GF-D8 (cell line): ENCODE results near the gene WNT8B.

Experiments used
- DNase-seq: peaks from one replicate; lab custom pipeline; 2025; lab: John Stamatoyannopoulos, UW

The WNT8B gene

DNA sequence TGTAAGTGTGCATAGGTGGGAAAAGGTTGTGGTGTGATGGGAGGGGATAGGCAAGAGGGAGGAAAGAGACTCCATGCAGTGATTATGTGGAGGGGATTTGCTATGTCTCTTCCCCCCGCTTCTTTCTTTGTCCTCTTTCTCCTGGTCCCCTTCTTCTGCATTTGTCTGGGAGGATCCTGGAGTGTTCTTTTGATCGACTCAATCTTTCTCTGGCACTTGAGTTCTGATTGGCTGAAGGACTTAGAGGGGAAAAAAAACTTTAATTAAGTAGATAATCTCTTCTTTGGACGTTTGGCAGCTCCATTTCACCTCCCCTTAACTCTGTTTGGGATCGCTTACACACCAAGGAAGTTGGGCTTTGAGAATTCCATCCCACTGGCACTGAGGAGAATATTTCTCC lies at the start of gene WNT8B:
TSS of gene WNT8B (plus strand) at position 301 of the 400 bp plus-strand sequence. CDS start 160 bp downstream, outside the sequence.
- DNase-seq = no peak

- DNase-seq = no peak
Observed at GRCh38 chr10:100413173-100413572, 49.6 kb upstream of the WNT8B start.

GRCh38 chr10:100419911-100420449 lies 42.8 kb upstream of the WNT8B start:
- DNase-seq = peak; percentile 4

GRCh38 chr10:100427374-100427773 lies 35.4 kb upstream of the WNT8B start:
- DNase-seq = no peak

GRCh38 chr10:100433253-100434240 lies 29.3 kb upstream of the WNT8B start:
- peak; percentile 65 for DNase-seq

GRCh38 chr10:100436255-100436654 lies 26.6 kb upstream of the WNT8B start:
- no peak for DNase-seq

GRCh38 chr10:100438674-100439315 lies 24.0 kb upstream of the WNT8B start:
- DNase-seq = no peak

GRCh38 chr10:100442548-100442947 lies 20.3 kb upstream of the WNT8B start:
- DNase-seq = no peak

- no peak for DNase-seq
Observed at GRCh38 chr10:100446130-100446761, 16.6 kb upstream of the WNT8B start.

GRCh38 chr10:100447663-100448062 lies 15.1 kb upstream of the WNT8B start:
- no peak for DNase-seq

DNA sequence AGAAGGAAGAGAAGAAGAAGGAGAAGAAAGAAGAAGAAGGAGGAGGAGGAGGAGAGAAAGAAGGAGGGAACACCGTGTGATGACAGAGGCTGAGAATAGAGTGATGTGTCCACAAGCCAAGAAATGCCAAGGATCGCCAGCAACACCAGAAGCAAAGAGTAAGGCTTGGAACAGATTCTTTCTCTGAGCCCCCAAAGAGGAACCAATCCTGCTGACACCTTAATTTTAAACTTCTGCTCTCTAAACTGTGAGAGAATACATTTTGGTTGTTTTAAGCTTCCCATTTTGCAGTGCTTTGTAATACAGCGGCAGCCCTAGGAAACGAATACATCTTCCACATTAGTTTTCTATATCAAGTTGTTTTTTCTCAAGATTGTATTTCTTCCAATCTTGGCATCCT lies 13.9 kb upstream of the WNT8B start:
- no peak for DNase-seq

DNA sequence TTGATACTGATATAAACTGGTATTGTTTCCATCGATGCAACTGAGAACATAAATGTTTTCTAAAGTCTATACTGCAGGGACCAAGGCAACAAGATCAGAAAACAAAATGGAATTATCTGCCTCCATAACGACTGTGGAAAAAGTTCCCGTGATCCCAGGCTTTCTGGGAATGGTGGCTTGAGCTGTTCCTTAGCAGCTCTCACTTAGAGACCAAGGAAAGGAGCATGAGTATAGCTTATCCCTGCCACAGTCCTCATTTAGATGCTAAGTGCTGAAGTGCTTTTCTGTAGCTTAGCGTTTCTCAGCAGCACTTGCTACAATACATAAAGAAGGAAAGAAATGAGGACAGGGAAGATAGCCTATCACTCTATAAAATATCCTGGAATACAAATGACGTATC lies 5.5 kb downstream of the WNT8B start:
- DNase-seq = no peak

DNA sequence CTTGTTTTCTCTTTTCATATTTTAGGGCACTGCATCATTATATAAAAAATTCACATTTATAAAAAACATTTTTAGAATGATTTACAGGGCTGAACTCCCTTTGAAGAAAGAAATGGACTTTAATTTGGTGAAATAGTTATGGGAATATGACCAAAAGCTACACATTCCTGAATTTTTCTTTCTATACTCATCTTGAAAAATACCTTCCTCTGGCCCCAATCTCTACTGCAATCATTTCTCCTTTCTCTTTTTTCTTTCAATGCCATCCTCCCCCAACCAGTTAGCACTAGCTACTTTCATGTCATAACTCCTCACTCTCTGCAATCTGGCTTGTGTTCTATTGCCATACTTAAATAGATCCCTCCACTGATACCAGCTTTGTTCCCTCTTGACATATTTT lies 6.2 kb downstream of the WNT8B start:
- no peak for DNase-seq

- DNase-seq = no peak
Observed at GRCh38 chr10:100469756-100470155, 6.9 kb downstream of the WNT8B start.

- DNase-seq = no peak
Observed at GRCh38 chr10:100470367-100470766, 7.6 kb downstream of the WNT8B start.

DNA sequence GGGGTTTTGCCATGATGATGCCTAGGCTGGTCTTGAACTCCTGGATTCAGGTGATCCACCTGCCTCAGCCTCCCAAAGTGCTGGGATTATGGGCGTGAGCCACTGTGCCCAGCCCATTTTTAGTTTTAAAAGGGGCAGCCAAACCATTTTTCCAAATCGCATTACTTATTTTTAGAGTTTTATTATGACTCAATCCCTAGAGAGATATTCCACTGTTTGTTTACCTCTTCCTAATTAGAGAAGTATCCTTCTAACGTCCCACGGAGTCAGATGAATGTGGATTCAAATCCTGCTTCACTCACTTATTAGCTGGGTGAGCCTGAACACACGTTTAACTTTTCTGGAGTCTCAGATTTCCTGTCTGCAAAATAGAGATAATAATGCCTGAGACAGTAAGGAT lies 15.2 kb downstream of the WNT8B start:
- no peak for DNase-seq

DNA sequence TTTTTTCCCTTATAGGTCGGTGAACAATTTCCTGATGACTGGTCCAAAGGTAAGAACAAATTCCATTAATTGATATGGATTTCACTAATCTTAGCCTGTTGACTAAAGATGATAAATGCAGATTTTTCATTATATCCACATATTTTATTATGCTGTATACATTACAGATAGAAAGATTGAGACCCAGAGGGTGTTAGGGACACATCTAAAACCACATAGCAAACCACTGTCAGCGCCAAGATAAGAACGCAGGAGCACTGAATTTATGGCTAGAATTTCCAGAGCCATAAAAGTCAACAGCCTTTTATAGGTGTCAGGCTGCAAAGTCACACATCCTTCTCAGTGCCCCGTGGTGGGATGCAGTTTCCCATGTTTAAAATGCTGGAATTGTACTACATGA lies 16.2 kb downstream of the WNT8B start:
- no peak for DNase-seq

DNA sequence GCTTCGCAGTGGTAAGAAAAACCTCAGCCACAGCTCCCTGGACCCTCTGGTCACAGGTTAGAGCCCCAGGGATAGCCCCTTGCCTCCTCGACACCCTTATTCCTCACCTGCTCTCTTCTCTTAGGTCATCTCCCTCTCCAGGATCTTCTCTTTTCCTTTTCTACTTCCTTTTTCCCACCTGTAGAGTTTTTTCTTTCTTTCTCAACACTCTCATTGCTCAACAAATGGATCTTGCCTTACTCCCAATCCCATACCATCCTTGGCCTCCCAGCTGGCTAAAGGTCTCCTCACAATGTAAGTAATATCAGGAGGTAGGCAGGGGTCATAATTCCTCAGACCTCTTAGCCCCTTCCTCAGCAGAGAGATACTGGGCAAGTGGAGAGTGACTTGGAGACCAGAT lies 17.2 kb downstream of the WNT8B start:
- no peak for DNase-seq

GRCh38 chr10:100481462-100482081 lies 18.8 kb downstream of the WNT8B start:
- peak; percentile 48 for DNase-seq

DNA sequence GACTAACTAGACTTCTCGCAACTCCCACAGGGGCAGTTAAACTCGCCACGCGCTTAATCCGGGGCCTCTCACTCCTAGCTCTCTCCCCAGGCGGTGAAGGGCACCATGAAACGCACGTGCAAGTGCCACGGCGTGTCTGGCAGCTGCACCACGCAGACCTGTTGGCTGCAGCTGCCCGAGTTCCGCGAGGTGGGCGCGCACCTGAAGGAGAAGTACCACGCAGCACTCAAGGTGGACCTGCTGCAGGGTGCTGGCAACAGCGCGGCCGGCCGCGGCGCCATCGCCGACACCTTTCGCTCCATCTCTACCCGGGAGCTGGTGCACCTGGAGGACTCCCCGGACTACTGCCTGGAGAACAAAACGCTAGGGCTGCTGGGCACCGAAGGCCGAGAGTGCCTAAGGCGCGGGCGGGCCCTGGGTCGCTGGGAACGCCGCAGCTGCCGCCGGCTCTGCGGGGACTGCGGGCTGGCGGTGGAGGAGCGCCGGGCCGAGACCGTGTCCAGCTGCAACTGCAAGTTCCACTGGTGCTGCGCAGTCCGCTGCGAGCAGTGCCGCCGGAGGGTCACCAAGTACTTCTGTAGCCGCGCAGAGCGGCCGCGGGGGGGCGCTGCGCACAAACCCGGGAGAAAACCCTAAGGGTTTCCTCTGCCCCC lies 19.5 kb downstream of the WNT8B start:
- DNase-seq = peak; percentile 36

DNA sequence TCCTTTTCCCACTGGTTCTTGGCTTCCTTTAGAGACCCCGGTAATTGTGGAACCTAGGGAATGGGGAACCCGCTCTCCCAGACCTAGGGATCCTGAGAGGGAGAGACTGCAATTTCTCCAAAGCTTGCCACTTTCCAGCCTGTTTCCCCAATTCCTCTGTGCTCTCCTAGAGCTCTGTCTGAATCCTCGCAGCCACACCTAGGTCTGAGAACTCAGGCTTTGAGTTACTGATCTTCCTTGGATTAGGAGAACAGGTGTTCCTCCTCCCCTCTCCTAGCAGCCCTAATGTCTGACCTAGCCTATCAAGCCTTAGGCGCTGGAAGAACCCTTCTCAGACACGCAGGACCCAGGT lies 20.0 kb downstream of the WNT8B start:
- DNase-seq = no peak
